Right hindlimb (tissue), 1 donor: Measurements from ENCODE around the gene HSPA6.
"Not testable (repeated sequence)": the region's sequence is repeated elsewhere in the genome, so short reads cannot be mapped to it uniquely, and the experiment has no call there.

Experiments
- DNase-seq: peaks from one replicate; pipeline ENCODE4 v3.0.0-alpha.2; 2018

HSPA6 gene

DNA sequence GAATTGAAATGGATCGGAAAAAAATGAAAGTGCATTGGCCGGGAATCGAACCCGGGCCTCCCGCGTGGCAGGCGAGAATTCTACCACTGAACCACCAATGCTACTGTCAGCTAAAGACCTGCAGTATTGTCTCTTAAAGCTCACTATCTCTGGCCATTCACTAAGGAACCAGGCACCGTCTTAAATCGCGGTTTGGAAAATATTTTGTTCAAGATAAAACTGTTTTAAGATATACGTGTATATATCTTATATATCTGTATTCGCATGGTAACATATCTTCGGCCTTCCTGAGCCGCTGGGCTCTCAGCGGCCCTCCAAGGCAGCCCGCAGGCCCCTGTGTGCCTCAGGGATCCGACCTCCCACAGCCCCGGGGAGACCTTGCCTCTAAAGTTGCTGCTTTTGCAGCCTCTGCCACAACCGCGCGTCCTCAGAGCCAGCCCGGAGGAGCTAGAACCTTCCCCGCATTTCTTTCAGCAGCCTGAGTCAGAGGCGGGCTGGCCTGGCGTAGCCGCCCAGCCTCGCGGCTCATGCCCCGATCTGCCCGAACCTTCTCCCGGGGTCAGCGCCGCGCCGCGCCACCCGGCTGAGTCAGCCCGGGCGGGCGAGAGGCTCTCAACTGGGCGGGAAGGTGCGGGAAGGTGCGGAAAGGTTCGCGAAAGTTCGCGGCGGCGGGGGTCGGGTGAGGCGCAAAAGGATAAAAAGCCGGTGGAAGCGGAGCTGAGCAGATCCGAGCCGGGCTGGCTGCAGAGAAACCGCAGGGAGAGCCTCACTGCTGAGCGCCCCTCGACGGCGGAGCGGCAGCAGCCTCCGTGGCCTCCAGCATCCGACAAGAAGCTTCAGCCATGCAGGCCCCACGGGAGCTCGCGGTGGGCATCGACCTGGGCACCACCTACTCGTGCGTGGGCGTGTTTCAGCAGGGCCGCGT is at the start of gene HSPA6:
Gene HSPA6 (plus strand): TSS at position 724 of the 925 bp plus-strand sequence. CDS start 119 bp downstream, at position 843.
- peak; percentile 79 for DNase-seq

DNA sequence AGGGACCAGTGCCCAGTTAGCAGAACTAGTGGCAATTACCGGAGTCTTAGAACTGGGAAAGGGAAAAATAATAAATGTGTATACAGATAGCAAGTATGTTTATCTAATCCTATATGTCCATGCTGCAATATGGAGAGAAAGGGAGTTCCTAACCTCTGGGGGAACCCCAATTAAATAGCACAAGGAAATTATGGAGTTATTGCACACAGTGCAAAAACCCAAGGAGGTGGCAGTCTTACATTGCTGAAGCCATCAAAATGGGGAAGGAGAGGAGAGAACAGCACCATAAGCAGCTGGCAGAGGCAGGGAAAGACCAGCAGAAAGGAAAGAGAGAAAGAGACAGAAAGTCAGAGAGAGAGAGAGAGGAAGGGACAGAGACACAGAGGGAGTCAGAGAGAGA is 46.6 kb upstream of the HSPA6 start:
- not testable (repeated sequence) for DNase-seq

DNA sequence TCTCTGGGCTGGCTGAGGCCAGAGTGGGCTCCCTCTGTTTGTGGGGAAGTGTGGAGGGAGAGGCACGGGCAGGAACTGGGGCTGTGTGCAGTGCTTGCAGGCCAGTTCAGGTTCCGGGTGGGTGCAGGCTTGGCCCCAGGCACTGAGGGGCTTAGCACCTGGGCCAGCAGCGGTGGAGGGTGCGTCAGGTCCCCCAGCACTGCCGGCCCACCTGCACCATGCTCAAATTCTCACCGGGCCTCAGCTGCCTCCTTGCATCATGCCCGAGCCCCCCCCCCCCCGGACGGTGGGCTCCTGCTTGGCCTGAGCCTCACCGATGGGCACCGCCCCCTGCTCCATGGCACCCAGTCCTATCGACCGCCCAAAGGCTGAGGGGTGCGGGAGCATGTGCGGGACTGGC is 45.4 kb upstream of the HSPA6 start:
- DNase-seq = no peak

DNA sequence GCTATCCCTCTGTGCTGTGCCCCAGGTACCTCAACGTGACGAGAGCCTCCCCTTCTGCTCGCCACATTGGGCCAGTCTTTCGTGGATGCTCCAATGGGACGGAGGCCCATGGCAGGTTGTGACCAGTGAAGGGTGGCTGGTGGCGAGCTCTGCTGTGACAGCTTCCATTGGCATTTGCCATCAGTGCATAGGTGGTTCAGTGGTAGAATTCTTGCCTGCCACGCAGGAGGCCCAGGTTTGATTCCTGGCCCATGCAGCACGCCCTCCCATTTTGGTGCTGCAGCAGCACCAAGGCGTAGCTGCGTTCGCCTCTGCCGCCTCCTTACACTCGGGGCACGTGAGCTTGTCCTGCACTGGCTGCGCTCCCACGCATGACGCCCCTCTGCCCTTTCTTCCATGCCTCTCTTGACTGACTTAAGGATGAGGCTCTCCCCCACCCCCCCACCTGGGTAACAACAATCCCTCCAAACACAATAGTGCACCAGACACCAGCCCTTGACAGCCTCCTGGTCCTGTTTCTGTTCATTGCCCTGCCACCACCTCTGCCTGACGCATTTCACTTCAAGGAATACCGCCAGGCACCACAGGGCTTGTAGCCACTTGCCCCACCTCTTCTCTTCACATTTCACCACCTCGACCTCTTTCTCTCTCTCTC is 43.8 kb upstream of the HSPA6 start:
- no peak for DNase-seq

DNA sequence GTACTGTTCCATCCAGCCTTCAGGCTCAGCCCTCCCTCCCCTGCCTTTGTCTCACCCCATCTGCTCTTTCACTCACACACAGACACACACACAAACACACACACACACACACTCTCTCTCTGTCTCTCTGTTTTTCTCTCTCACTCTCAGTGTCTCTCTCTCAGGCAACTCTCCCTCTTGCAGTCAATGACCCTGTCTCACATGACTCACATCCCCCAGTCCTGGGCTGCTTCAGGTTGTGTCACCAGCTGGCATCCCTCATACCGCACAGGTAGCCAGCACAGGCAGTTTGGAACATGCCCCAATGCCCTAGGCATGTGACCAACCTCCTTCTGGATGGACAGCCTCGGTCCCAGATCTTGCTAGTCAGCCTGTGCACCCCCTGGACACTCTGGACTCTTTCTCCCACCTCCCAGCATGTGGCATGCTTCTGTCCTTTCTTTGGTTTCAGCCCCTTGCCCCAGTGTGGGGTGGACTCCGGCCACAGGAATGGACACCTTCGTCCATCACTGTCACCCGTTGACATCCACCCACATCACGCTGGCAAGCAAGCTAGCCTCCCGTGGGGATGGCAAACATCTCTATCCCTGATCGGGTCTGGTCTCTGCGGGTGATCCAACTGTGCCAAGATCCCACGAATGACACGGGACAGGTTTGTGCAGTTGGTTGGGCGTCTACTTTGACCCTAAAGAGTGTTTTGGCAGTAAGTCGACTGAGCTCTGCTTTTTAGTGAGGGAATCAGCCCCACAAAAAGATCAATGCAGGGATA is 42.5 kb upstream of the HSPA6 start:
- no peak for DNase-seq

DNA sequence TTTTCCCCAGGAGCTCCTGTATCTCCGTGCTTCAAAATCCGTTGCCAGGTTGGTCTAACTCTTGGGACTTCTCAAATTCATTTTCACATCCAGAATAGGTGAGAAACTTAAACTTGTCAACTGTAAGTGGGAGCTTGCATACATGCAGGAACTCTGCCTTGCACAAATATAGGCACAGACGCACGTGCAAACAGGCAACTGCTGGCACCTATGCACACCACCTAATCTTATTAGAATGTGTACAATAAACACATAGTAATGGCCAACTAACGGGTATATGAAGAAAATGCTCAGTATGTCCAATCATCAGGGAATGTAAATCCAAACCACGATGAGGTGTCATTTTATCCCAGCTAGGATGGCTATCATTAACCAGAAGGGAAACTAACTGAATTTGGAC is 41.7 kb upstream of the HSPA6 start:
- no peak for DNase-seq

DNA sequence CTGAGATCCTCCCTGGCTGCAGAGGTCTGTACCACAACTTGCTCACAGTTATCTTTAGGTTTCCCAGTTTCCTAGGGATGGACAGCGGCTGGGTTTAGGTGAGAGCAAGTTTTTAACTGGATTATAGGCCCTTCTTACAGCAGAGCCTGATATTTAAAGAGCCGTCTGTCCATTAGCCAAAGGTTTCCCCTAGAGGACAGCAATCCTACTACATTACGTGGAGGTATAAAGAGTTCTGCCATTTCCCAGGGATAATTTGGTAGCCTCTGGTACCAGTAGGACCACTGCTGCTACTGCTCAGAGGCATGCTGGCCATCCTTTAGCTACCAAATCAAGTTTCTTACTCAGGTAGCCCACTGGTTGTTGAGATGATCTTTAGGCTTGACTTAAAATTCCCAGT is 41.0 kb upstream of the HSPA6 start:
- no peak for DNase-seq

DNA sequence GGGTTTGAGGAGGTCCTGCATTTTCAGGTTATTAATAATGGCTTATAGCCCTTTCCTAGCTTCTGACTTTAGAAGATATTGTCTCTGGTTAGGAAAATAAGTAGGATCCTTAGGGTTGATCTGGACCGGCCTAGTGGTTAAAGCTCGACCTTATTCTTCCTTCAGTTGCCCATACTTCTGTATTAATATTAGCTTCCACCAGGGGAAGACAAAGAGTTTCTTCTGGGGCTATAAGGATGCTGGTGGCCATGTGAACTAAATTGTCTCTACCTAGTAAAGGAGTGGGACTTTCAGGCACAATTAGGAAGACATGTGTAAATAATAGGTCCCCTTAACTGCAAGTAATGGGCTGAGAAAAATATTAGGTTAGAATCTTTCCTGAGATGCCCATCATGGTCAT is 39.7 kb upstream of the HSPA6 start:
- DNase-seq = no peak

DNA sequence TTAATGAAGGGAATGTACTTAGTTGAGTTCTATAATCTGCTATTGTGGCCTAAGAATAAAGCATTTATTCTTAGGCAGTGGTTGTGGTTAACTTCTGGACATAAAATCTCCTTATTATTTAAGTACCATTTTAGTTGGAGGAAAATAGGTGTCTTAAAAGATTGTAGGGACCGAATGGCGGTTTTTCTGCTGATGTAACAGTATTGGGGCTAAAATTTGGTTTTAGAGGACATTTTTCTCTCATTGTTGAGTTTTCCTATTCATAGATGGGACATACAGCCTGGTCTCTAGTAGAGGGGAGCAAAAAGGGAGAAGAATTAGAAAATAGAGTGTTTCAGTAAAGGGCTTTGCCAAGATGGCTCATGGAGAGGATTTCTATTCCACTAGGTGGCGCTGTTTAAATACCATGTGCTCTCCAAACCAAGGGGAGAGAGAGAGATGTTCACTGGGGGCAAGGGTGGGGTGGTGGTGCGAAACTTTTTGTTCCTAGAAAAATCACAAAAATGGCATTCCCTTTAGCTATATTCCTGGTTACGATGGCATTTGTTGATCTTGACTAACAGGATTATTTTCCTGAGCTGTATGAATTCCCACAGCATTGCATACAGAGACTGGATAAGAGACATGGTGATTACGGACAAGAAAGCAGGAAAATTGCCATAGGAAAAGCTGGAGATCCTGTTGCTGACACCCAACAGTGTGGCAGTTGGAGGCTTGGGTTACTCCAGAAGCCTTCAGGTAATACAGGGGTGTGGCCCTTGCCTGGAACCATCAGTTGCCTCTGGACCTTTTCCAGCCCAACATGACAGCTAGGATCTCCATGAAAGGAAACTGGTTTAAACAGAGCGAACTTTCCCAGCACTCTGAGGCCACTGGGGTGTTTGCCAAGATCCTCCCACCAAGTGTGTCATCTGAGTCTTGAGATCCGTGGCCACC is 37.3 kb upstream of the HSPA6 start:
- peak; percentile 37 for DNase-seq

DNA sequence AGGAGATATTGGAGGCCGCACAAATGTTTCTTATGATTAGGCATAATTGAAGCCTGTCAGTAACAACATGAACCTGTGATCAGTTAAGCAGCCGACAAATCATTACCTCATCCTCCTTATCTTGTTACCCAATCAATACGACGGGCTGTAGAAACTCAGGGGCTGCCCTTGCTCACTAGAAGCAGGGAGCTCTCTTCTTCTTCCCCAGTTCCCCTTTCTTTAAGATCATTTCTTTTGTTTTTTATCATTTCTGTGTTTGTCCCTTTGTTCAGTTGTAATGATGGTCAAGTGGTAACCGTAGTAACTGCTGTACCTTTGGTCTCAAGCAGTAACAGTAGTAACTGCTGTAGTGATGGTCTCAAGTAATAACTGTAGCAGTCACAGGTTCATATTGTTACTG is 32.9 kb upstream of the HSPA6 start:
- DNase-seq = no peak

DNA sequence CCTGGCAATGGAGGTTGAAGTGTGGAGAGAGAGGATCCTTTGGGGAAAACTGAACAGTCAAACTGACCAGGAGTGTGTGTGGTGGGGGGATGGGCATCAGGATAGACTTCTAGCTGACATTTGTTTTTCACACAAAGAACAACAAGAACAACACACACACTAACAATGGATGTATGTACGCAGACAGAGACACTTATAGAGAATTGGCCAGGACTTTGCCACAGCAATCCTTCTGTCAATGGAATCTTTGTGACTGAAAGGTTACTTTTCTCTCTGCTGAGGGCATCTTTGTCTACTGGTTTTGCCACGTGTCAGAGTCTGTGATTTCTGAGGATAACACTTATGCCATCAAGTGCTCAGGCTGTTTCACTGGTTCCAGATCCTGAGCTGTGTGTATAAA is 31.5 kb upstream of the HSPA6 start:
- no peak for DNase-seq

DNA sequence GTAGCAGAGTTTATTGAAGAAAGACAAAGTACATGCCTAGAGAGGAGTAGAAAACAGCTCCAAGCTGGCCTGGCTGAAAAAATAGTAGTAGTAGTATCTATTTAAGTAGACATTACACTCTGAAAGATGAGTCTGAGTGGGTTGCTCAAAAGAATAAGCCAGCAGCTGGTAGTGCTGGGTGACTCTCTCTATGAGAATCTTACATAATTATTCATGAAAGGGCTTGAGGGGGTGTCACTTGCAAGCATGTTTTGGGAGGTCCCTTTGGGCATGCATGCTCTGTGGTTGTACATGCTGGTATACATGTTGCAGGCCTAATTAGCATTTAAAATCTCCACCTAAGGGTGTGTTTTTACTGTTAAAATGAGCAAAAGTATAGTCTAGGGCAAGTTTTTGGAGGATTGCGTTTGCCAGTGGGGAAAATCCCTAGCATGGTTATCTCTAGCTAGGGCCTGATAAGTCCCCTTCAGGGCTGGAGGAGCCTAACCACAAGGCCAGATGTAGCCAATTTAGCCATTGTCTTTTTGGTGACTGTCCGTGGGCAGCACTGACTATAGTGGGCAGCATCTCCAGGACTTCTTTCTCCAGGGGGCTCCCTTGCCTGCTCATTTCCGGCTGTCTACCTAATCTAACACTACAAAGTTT is 30.1 kb upstream of the HSPA6 start:
- DNase-seq = no peak

DNA sequence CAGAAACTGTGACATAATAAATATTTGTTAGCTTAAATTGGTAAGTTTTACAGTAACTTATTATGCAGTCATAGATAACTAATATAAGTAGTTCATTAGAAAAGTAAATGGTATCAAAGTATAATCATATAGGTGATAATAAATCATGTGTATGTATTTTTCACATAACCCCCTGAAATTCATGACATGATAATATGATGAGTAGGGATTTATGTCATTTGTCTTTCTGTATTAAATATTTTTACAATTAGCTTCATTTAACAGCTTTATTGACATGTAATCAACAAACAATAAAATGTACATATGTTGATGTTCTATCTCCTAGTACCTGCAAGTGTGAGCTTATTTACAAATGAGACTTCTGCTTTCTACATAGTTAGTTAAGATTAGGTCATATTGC is 28.9 kb upstream of the HSPA6 start:
- DNase-seq = no peak

DNA sequence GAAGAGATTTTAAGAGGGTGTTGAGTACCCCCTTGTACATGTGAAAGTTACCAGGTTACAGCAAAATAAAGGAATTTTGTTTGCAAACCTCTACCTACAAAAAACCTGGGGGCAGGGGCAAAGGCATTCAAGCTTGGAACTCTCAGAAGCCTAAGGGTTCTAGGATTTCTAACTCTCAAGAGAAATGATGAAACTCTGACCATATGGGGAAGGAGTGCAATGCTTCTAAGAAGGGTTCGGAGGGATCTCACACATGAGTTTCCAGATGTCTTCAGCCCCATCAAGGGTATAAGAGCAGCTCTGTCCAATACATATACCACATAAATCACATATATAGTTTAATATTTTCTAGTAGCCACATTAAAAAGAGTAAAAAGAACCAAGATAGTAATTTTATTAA is 26.4 kb upstream of the HSPA6 start:
- no peak for DNase-seq

DNA sequence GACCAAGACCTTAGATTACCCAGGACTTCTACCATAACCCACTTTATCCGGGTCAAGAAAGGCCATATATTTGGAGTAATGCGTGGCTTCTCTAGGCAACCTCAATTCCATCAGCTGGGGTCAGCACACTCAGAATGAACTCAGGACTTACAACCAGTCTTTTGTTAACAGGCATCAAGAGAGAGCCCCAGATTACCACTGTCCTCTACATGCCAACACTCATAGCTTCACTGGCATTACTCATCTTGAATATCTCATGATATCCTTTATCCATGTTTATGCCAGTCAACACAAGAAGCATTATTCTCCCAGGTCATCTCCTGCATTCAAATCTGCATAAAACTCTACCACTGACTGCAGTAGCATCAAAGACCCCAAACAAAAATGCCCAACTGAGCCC is 25.7 kb upstream of the HSPA6 start:
- DNase-seq = no peak

DNA sequence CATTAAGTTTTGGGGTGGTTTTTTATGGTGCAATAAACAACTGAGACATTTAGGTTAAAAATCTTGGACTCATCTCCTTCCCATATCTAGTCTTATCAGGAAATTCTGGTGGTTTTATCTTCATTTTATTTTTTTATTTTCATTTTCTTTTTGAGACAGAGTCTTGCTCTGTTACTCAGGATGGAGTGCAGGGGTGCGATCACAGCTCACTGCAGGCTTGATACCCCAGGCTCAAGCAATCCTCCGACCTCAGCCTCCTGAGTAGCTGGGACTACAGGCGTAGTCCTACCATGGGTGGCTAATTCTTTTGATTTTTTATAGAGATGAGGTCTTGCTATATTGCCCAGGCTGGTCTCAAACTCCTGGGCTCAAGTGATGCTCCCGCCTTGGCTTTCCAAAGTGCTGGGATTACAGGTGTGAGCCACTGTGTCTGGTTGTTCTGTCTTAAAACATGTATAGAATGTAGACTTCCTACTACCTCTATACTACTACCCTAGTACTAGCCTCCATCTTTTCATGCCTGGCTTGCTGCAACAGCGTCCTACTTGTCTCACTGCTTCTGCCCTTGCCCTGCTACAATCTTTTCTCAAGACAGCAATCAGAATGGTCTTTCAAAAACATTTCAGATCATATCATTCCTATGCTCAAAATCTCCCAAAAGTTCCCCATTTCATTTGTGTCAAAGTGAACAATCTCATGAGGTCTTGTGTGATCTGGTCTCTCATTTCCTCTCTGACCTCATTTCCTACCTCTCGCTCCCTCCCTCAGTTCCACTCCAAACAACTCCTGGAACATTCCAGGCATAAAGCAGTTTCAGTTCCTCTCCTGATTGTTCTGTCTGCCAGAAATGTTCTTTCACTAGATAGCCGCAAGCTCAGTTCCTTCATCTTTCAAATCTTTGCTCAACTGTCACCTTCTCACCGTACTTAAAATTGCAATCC is 25.0 kb upstream of the HSPA6 start:
- no peak for DNase-seq

DNA sequence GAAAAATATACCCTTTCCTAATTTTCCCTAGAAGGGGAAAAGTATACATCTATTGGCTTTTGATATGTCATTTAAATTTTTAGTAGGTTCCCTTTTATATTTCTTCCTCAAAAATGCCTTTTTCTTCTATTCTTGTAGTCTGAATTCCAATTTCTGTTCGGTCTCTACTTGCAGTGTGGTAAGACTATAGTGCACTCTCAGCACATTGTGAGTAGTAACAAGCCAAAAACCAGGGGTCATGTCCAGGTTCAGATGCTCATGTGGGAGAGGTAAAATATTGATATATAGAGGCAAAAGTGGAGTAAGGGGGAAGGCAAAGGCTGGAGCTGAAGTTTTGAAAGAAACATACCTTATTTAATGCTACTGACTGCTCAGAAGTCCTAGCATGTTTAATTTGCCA is 23.1 kb upstream of the HSPA6 start:
- no peak for DNase-seq

DNA sequence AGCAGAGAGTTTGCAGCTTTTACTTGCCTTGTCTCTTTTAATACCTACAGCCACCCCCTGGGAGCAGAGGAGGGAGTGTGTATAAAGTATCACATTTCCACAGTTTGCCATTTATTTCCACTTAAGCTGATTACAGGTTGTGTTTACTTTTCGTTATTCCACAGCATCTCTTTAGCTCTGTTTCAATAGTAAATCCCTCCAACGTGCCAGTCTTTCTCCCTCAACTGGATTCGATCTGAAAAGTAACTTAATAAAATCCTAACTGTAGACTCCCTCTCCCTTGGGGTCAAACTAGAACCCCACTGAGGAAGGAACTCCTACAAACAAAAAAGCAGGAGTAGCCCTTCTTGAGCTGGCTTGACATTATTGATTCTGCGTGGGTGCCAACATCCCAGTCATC is 22.2 kb upstream of the HSPA6 start:
- no peak for DNase-seq

DNA sequence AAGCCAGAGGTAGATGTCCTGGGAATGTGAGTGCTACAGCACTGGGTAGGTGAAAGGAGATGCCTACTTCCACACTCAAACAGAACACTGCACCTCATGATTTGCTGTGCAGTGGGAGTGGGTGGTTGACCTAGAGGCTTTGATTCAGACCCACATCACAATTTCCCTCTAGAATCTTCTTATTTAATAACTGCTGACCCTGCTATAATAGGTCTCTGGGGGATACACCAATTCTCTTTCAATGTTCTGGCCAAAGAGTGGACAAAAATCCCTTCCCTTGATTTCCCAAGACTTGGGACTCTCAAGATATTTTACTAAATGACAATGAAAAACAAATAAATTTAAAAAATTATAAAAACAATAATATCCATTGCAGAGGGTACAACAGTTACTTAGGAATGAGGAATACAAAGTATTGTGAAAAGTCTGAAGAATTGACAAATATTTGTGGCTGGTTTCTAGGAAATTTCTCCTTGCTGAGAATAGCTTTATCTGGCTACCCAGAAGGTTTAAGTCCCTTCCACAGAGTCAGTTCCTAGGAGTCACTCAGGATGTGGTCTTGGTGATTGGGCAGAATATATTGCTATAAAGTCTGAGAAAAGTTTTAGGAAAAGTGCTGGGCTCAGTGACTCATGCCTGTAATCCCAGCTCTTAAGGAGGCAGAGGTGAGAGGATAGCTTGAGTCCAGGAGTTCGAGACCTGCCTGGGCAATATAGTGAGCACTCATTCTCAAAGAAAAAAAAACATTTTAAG is 21.5 kb upstream of the HSPA6 start:
- DNase-seq = no peak

DNA sequence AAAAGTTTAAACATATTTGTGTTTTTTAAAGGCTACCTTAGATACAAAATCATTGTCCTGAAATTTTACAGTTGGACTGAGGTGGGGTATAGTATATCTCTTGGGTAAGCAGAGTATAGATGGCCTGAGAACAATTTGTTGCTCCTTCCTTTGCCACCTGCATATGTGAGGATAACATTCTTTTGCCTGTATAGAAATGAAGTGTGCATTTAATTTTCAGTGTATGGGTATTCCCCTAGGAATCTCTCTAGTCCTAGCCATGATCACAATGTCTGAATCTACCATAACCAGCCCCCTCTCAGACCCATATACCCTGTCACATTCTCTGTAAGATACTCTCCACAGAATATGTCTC is 21.0 kb upstream of the HSPA6 start:
- no peak for DNase-seq
